ENCODE results near the gene ACOT6.

The ACOT6 gene

DNA sequence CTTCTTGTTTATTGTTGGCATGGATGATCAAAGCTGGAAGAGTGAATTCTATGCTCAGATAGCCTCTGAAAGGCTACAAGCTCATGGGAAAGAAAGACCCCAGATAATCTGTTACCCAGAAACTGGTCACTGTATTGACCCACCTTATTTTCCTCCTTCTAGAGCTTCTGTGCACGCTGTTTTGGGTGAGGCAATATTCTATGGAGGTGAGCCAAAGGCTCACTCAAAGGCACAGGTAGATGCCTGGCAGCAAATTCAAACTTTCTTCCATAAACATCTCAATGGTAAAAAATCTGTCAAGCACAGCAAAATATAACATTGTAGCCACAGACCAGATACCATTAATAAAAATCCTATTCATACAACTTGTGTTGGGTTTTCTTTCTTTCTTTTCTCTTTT, 7.2 kb downstream of the ACOT6 start:
- no peak for DNase-seq (ENCODE audit: low read depth, low spot score)
- TF ChIP-seq, protein P1, sequence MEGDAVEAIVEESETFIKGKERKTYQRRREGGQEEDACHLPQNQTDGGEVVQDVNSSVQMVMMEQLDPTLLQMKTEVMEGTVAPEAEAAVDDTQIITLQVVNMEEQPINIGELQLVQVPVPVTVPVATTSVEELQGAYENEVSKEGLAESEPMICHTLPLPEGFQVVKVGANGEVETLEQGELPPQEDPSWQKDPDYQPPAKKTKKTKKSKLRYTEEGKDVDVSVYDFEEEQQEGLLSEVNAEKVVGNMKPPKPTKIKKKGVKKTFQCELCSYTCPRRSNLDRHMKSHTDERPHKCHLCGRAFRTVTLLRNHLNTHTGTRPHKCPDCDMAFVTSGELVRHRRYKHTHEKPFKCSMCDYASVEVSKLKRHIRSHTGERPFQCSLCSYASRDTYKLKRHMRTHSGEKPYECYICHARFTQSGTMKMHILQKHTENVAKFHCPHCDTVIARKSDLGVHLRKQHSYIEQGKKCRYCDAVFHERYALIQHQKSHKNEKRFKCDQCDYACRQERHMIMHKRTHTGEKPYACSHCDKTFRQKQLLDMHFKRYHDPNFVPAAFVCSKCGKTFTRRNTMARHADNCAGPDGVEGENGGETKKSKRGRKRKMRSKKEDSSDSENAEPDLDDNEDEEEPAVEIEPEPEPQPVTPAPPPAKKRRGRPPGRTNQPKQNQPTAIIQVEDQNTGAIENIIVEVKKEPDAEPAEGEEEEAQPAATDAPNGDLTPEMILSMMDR (IDR thresholded peaks at IDR 0.05; ENCODE audit: insufficient read depth, low read length, missing control alignments), result no peak
- POLR2A ChIA-PET, result no interaction called here
- no peak overlapping the region for H3K4me3 ChIP-seq (ENCODE audit: low read depth, low read length)
- CTCF ChIA-PET, result interaction anchor here (1.2 to 2.2 kb wide), 2 partner anchors 15 to 111 kb away, joined by 3 to 15 read pairs; no protein-coding TSS in a partner anchor

DNA sequence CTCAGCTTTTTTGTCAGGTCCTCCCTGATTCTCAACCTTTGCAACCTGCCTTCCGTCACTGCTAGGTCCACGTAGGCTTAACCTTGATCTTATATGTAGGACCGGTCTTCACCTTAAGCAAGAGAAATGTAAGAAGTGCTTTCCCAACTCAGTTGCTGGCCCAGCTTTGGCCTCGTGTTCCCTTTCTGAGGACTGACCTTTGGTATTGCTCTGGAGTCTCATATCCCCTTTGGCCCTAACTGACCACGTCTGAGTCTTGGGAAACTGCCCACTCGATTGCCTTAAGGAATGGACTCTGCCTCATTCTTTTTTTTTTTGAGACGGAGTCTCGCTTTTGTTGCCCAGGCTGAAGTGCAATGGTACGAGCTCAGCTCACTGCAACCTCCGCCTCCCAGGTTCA, 8.0 kb downstream of the ACOT6 start:
- H3K4me3 ChIP-seq (ENCODE audit: low read depth, low read length), result no peak overlapping the region
- no peak for DNase-seq (ENCODE audit: low read depth, low spot score)
- ChIA-PET CTCF (interaction anchor here (2.2 kb wide), 1 partner anchor 14 kb away, joined by 15 read pairs; no protein-coding TSS in a partner anchor), POLR2A (no interaction called here)
- TF ChIP-seq, protein P1 (IDR thresholded peaks at IDR 0.05; ENCODE audit: insufficient read depth, low read length, missing control alignments), result no peak

DNA sequence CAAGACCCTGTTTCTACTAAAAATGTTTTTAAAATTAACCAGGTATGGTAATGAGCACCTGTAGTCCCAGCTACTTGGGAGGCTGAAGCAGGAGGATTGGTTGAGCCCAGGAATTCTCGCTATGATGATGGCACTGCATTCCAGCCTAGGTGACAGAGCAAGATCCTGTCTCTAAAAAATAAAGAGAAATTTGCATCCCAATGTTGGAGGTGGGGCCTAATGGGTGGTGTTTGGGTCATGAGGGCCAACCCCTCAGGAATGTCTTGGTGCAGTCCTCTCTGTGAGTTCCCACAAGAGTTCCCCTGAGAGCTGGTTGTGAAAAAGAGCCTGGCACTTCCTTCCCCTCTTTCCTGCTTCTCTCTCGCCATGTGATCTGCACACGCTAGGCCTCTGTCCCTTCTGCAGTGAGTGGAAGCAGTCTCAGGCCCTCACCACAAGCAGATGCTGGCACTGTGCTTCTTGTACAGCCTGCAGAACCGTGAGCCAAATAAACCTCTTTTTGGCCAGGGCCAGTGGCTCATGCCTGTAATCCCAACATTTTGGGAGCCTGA, 11.3 kb downstream of the ACOT6 start:
- CTCF ChIA-PET, result interaction anchor here (0.6 to 1.7 kb wide), 2 partner anchors 9 to 11 kb away, joined by 3 to 8 read pairs; no protein-coding TSS in a partner anchor
- DNase-seq (ENCODE audit: low read depth, low spot score), result no peak
- H3K4me3 ChIP-seq (ENCODE audit: low read depth, low read length), result no peak overlapping the region
- POLR2A ChIA-PET, result no interaction called here
- TF ChIP-seq, protein P1 (IDR thresholded peaks at IDR 0.05; ENCODE audit: insufficient read depth, low read length, missing control alignments), result no peak

DNA sequence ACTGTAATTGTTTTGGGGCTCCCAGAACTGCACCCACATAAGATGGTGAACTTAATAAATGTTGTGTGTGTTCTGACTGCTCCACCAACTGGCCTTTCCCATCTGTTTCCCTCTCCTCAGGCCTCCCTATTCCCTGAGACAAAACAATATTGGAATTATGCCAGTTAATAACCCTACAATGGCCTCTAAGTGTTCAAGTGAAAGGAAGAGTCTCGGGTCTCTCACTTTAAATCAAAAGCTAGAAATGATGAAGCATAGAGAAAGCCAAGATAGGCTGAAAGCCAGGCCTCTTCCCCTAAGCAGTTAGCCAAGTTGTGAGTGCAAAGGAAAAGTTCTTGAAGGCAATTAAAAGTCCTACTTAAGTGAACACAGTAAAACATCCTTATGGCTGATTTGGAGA, 13.4 kb downstream of the ACOT6 start:
- no peak overlapping the region for H3K4me3 ChIP-seq (ENCODE audit: low read depth, low read length)
- CTCF ChIA-PET, result interaction anchor here (1.2 to 1.4 kb wide), 2 partner anchors 9 to 12 kb away, joined by 4 to 5 read pairs; no protein-coding TSS in a partner anchor
- POLR2A ChIA-PET, result no interaction called here
- DNase-seq (ENCODE audit: low read depth, low spot score), result no peak
- TF ChIP-seq, protein P1 (IDR thresholded peaks at IDR 0.05; ENCODE audit: insufficient read depth, low read length, missing control alignments), result no peak

DNA sequence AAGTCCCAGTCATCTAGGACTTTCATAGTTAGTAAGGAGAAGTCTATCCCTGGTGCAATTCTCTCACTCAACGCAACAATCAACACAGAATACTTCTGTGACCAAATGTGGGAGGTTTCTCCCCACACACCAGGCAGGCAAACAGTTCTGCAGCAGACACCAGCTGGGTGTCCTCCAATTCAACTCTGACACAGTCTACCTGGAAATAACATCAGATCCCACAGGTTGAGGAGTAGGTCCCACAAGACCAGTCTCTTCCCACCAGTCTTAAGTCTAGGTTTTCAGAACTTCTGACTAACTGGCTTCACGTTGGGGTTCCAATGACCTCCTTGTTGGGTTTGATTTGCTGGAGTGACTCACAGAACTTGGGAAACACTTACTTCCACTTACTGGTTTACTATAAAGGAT, 14.8 kb downstream of the ACOT6 start:
- no peak for DNase-seq (ENCODE audit: low read depth, low spot score)
- CTCF ChIA-PET, result interaction anchor here (0.6 to 1.0 kb wide), 4 partner anchors 11 to 470 kb away, joined by 3 to 4 read pairs (median 3); partner anchors contain the start of genes ACOT4 and ACOT6
- no peak overlapping the region for H3K4me3 ChIP-seq (ENCODE audit: low read depth, low read length)
- TF ChIP-seq, protein P1 (IDR thresholded peaks at IDR 0.05; ENCODE audit: insufficient read depth, low read length, missing control alignments), result no peak
- POLR2A ChIA-PET, result no interaction called here

DNA sequence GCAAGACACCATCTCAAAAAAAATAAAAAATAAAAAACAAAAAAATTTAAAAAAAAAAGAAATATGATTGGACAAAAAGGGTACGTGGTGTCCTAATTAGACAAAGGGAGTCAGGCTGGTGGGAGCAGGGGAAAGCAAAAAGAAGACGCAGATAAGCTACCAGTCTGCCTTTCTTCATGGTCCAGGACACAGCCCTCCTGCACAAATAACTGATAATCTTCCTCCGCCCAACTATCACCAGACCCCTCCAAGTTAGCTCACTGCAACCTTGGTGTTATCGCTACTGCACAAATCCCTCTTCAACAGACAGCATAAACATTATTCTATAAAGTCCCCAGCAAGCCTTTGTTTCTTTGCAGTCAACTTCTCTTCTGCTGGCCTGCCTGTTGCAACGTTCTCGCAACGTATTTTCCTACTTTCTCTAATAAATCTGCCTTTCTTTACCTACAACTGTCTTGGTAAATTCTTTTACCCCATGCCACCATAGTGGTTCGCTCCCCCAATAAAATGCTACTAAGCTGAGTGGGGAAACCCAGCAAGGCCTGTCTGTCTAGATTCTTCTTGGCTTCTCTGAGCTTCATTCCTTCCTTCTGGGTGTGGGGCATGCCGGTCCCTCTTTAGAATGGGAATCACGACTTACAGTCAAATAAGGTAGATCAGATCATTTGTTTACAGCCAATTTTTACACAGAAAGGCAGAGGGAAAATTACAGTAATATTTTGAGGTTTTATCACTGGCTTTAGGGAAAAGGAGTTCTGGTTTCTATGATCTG, 17.9 kb downstream of the ACOT6 start:
- DNase-seq (ENCODE audit: low read depth, low spot score), result no peak
- ChIA-PET POLR2A (no interaction called here), CTCF (interaction anchor here (1.0 to 11.8 kb wide), 2 partner anchors 121 to 138 kb away, joined by 3 to 199 read pairs; no protein-coding TSS in a partner anchor)
- no peak overlapping the region for H3K4me3 ChIP-seq (ENCODE audit: low read depth, low read length)
- TF ChIP-seq, protein P1 (IDR thresholded peaks at IDR 0.05; ENCODE audit: insufficient read depth, low read length, missing control alignments), result no peak
